SK-MEL-5 (cell line): ENCODE measurements around the gene PIEZO1. TPM values are rescaled to one million over a fixed set of nuclear protein-coding genes. Genes with fewer than 3 reads are reported as not detected.

Source experiments
- DNase-seq: peaks from one replicate; pipeline ENCODE4 v3.0.0-alpha.2; 2016; ENCODE audit warnings: low read depth, low spot score
- in situ Hi-C: cut with HindIII; loops from 2 replicates; pipeline ENCODE4 v1.10.0; 2016; ENCODE audit warnings: low sequenced_read_pairs, high pct_unique_total_duplicates, low pct_unique_long_range_greater_than_20kb
- total RNA-seq: library from RNA; depleted of rRNA; stranded (reverse); fragments of >200 nt; shearing (Covaris generic); gene quantifications from 2 replicates; pipeline ENCODE4 v1.2.3, GENCODE V29; 2014

The PIEZO1 gene
- total RNA-seq, 1 experiment from 2014 or later, result 44.1 TPM

GRCh38 chr16:88748364-88748763, 36.7 kb downstream of the PIEZO1 start:
- no peak for DNase-seq
- in situ Hi-C loops, result no loop called here

- DNase-seq, result peak; percentile 90
- in situ Hi-C loops, result no loop called here
Measured at GRCh38 chr16:88747588-88748301, 37.3 kb downstream of the PIEZO1 start.

GRCh38 chr16:88746506-88746905, 38.5 kb downstream of the PIEZO1 start:
- in situ Hi-C loops, result no loop called here
- DNase-seq, result no peak

- DNase-seq, result no peak
- in situ Hi-C loops, result no loop called here
Measured at GRCh38 chr16:88744577-88745521, 40.2 kb downstream of the PIEZO1 start.

GRCh38 chr16:88743693-88744576, 41.1 kb downstream of the PIEZO1 start:
- DNase-seq, result peak; percentile 66
- in situ Hi-C loops, result no loop called here

GRCh38 chr16:88742896-88743605, 42.0 kb downstream of the PIEZO1 start:
- DNase-seq, result no peak
- in situ Hi-C loops, result no loop called here

GRCh38 chr16:88741368-88741767, 43.7 kb downstream of the PIEZO1 start:
- no peak for DNase-seq
- in situ Hi-C loops, result no loop called here

GRCh38 chr16:88740727-88741055, 44.3 kb downstream of the PIEZO1 start:
- DNase-seq, result no peak
- in situ Hi-C loops, result no loop called here

GRCh38 chr16:88739977-88740726, 44.9 kb downstream of the PIEZO1 start:
- in situ Hi-C loops, result no loop called here
- no peak for DNase-seq

GRCh38 chr16:88739139-88739976, 45.7 kb downstream of the PIEZO1 start:
- no peak for DNase-seq
- in situ Hi-C loops, result no loop called here

- in situ Hi-C loops, result no loop called here
- no peak for DNase-seq
Measured at GRCh38 chr16:88738151-88739084, 46.6 kb downstream of the PIEZO1 start.

- peak; percentile 72 for DNase-seq
- in situ Hi-C loops, result no loop called here
Measured at GRCh38 chr16:88737298-88738150, 47.5 kb downstream of the PIEZO1 start.

- DNase-seq, result no peak
- in situ Hi-C loops, result no loop called here
Measured at GRCh38 chr16:88736496-88736895, 48.5 kb downstream of the PIEZO1 start.

- in situ Hi-C loops, result no loop called here
- DNase-seq, result no peak
Measured at GRCh38 chr16:88736088-88736487, 48.9 kb downstream of the PIEZO1 start.
